ENCODE data around the gene HBD. TPM values are rescaled to one million over a fixed set of nuclear protein-coding genes. Genes with fewer than 3 reads are reported as not detected.

Gene HBD
- total RNA-seq, 6 experiments from 2014 or later, result not detected

DNA sequence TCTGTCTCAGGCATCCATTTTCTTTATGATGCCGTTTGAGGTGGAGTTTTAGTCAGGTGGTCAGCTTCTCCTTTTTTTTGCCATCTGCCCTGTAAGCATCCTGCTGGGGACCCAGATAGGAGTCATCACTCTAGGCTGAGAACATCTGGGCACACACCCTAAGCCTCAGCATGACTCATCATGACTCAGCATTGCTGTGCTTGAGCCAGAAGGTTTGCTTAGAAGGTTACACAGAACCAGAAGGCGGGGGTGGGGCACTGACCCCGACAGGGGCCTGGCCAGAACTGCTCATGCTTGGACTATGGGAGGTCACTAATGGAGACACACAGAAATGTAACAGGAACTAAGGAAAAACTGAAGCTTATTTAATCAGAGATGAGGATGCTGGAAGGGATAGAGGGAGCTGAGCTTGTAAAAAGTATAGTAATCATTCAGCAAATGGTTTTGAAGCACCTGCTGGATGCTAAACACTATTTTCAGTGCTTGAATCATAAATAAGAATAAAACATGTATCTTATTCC is 46.4 kb upstream of the HBD start:
- H3K4me1 Mint-ChIP-seq (ENCODE audit: low read depth), result peaks cover 45% of the 10 kb centered on the region
- peak overlapping the region; percentile 83 for H3K27ac Mint-ChIP-seq
- H3K36me3 Mint-ChIP-seq (ENCODE audit: low read depth), result no peaks in the 10 kb centered on the region
- H3K9me3 Mint-ChIP-seq, result no peaks in the 10 kb centered on the region
- no peaks in the 10 kb centered on the region for H3K27me3 Mint-ChIP-seq (ENCODE audit: insufficient read depth)
- peak overlapping the region; percentile 32 for H3K4me3 Mint-ChIP-seq
- TF ChIP-seq CTCF (IDR thresholded peaks at IDR 0.05), result no peak
- DNase-seq, result peak; percentile 99

DNA sequence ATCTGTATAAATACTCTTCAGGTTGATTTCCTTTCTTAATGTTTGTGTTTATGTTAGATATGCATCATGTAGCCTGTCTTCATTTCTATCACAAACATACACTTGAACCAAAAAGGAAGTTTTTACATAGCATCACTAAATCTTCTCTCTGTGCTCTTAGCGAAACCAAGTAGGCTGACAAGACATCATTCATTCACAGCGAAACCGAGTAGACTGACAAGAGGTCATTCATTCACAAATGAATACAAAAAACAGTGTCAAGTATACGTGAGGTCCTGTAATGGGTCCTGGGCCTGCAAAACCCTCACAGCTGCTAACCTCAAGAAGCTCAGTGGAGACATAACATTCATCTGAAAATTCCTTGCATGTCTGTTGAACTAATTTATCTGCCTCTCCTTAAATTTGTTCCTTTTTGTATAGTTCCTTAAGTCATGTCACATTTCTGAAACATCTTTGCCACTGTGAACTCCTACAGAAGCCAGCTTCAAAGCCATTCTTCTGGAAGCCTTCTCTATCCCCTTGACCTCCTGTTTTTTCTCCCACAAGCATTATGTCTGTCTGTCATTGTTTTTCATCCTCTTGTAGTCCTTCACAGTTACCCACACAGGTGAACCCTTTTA is 45.3 kb upstream of the HBD start:
- no peak overlapping the region for H3K4me3 Mint-ChIP-seq
- no peaks in the 10 kb centered on the region for H3K36me3 Mint-ChIP-seq (ENCODE audit: low read depth)
- H3K4me1 Mint-ChIP-seq (ENCODE audit: low read depth), result peaks cover 48% of the 10 kb centered on the region
- H3K27ac Mint-ChIP-seq, result peak overlapping the region; percentile 67
- no peak for DNase-seq
- H3K9me3 Mint-ChIP-seq, result no peaks in the 10 kb centered on the region
- no peaks in the 10 kb centered on the region for H3K27me3 Mint-ChIP-seq (ENCODE audit: insufficient read depth)
- TF ChIP-seq CTCF (IDR thresholded peaks at IDR 0.05), result no peak

- Mint-ChIP-seq H3K36me3 (ENCODE audit: low read depth) (no peaks in the 10 kb centered on the region), H3K9me3 (no peaks in the 10 kb centered on the region), H3K4me1 (ENCODE audit: low read depth) (peaks cover 55% of the 10 kb centered on the region), H3K27me3 (ENCODE audit: insufficient read depth) (no peaks in the 10 kb centered on the region), H3K27ac (no peak overlapping the region), H3K4me3 (no peak overlapping the region)
- TF ChIP-seq CTCF (IDR thresholded peaks at IDR 0.05), result no peak
- DNase-seq, result no peak
These were observed 43.6 kb upstream of the HBD start for GRCh38 chr11:5277807-5278382.

- no peak for DNase-seq
- no peak for TF ChIP-seq CTCF (IDR thresholded peaks at IDR 0.05)
- H3K9me3 Mint-ChIP-seq, result no peaks in the 10 kb centered on the region
- no peak overlapping the region for H3K4me3 Mint-ChIP-seq
- no peak overlapping the region for H3K27ac Mint-ChIP-seq
- no peaks in the 10 kb centered on the region for H3K36me3 Mint-ChIP-seq (ENCODE audit: low read depth)
- no peaks in the 10 kb centered on the region for H3K27me3 Mint-ChIP-seq (ENCODE audit: insufficient read depth)
- peaks cover 47% of the 10 kb centered on the region for H3K4me1 Mint-ChIP-seq (ENCODE audit: low read depth)
These were observed 42.4 kb upstream of the HBD start for GRCh38 chr11:5276697-5277096.

- Mint-ChIP-seq H3K9me3 (no peaks in the 10 kb centered on the region), H3K27ac (no peak overlapping the region), H3K36me3 (ENCODE audit: low read depth) (no peaks in the 10 kb centered on the region), H3K4me3 (no peak overlapping the region), H3K27me3 (ENCODE audit: insufficient read depth) (no peaks in the 10 kb centered on the region), H3K4me1 (ENCODE audit: low read depth) (peaks cover 36% of the 10 kb centered on the region)
- no peak for DNase-seq
- TF ChIP-seq CTCF (IDR thresholded peaks at IDR 0.05), result no peak
These were observed 41.3 kb upstream of the HBD start for GRCh38 chr11:5275369-5276110.

Data from HFFc6 (cell line).